GM12875 (cell line): ENCODE data around the gene SPACA5B.
"Not testable (repeated sequence)": the region's sequence is repeated elsewhere in the genome, so short reads cannot be mapped to it uniquely, and the experiment has no call there.

ENCODE experiments used
- H3K4me3 ChIP-seq: one replicate; pipeline ENCODE4 v1.5.1; 2011; ENCODE audit warnings: low read depth, low read length, control low read depth
- TF ChIP-seq, protein P1 (sequence below): IDR thresholded peaks from 2 replicates; pipeline ENCODE4 v1.5.1; 2011; ENCODE audit warnings: low read depth, mild to moderate bottlenecking, control low read depth, inconsistent platforms, low read length, moderate library complexity, borderline replicate concordance; ENCODE audit not compliant: insufficient read depth

Gene SPACA5B

DNA sequence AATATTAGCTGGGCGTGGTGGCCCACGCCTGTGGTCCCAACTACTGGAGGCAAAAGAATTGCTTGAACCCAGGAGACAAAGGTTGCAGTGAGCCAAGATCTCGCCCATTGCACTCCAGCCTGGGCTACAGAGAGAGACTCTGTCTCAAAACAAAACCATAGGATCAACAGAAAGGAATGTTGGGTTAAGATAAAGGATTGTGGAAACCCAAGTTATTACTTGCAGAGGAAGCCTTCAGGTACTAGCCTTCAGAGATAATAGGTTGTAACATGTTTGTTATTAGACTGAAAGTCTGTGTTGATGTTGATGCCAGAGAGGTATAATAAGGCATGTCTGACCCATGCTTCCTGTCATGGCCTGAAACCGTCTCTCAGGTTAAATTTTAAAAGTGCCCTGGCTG, 49.3 kb downstream of the SPACA5B start:
- TF ChIP-seq, protein P1, sequence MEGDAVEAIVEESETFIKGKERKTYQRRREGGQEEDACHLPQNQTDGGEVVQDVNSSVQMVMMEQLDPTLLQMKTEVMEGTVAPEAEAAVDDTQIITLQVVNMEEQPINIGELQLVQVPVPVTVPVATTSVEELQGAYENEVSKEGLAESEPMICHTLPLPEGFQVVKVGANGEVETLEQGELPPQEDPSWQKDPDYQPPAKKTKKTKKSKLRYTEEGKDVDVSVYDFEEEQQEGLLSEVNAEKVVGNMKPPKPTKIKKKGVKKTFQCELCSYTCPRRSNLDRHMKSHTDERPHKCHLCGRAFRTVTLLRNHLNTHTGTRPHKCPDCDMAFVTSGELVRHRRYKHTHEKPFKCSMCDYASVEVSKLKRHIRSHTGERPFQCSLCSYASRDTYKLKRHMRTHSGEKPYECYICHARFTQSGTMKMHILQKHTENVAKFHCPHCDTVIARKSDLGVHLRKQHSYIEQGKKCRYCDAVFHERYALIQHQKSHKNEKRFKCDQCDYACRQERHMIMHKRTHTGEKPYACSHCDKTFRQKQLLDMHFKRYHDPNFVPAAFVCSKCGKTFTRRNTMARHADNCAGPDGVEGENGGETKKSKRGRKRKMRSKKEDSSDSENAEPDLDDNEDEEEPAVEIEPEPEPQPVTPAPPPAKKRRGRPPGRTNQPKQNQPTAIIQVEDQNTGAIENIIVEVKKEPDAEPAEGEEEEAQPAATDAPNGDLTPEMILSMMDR, result no peak
- no peak overlapping the region for H3K4me3 ChIP-seq

DNA sequence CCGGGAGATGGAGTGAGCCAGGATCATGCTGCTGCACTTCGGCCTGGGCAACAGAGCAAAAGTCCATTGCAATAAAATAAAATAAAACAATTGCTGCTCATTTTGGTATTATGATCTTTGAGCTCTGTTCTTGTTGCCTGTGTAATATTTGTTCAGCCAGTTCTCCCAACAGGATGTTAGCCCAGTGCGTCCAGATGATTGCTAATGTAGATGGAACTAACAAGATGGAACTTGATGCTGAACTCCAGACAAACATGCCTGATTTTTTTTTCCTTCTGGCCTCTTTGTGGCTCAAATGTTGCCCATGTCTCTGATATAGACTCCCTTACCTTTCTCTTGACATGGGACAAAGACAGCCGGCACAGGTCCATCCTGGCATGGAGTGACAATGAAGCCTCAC, 50.4 kb downstream of the SPACA5B start:
- TF ChIP-seq, protein P1, result no peak

DNA sequence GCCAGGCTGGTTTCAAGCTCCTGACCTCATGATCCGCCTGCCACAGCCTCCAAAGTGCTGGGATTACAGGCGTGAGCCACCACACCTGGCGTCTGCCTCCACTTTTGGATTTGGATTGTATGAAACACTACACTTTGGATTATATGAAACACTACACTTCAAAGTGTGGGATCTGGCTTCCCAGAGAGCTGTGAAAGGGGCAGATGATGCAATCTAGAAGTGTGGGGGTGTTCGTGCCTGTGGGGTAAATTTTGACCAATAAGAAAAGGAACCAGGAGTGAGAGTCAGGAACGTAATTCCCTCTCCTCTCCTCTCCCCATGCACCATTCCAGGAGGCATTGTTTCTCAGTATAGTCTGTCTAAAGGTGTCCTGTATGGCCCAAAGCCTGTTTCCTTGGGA, 51.5 kb downstream of the SPACA5B start:
- H3K4me3 ChIP-seq, result not testable (repeated sequence)

More for the DNA sequence above, 50.4 kb downstream of the SPACA5B start:
- no peak overlapping the region for H3K4me3 ChIP-seq
